Lower leg skin (tissue), 3 donors: ENCODE results near the gene TMEM117.

Experiments used
- POLR2A ChIP-seq, 2 donors: fragments of 450-650 bp; IDR thresholded peaks; one replicate each; pipeline ENCODE4 v1.6.1; 2016 to 2017; ENCODE audit warnings: antibody characterized with exemption in 2 of 2, mild to moderate bottlenecking in 1 of 2, moderate library complexity in 1 of 2
- TF ChIP-seq, protein P1 (sequence below), 3 donors: fragments of 450-650 bp; IDR thresholded peaks; one replicate each; pipeline ENCODE4 v1.5.1; 2016; ENCODE audit warnings: antibody characterized with exemption in 3 of 3, mild to moderate bottlenecking in 3 of 3, moderate library complexity in 2 of 3

DNA sequence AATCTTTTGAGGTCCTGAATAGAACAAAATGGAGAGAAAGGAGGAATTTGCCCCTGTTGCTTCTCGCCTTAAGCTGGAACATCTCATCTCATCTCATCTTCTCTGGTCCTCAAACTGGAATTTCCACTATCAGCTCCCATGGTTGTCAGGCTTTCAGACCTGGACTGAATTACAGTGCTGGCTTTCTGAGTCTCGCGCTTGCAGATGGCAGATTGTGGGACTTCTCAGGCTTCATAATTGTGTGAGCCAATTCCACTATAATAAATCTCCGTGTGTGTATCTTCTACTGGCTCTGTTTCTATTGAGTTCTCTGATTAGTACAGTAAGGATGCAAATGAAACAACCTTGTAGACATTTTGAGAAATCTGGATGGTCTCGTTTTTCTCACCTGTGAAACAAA lies 199.0 kb downstream of the TMEM117 start:
- TF ChIP-seq, protein P1, sequence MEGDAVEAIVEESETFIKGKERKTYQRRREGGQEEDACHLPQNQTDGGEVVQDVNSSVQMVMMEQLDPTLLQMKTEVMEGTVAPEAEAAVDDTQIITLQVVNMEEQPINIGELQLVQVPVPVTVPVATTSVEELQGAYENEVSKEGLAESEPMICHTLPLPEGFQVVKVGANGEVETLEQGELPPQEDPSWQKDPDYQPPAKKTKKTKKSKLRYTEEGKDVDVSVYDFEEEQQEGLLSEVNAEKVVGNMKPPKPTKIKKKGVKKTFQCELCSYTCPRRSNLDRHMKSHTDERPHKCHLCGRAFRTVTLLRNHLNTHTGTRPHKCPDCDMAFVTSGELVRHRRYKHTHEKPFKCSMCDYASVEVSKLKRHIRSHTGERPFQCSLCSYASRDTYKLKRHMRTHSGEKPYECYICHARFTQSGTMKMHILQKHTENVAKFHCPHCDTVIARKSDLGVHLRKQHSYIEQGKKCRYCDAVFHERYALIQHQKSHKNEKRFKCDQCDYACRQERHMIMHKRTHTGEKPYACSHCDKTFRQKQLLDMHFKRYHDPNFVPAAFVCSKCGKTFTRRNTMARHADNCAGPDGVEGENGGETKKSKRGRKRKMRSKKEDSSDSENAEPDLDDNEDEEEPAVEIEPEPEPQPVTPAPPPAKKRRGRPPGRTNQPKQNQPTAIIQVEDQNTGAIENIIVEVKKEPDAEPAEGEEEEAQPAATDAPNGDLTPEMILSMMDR (IDR thresholded peaks at IDR 0.05) = no peak
- no peak for TF ChIP-seq POLR2A (IDR thresholded peaks at IDR 0.05)
